Ascending aorta (tissue), 2 donors: ENCODE data around the gene NRGN. TPM values are rescaled to one million over a fixed set of nuclear protein-coding genes. Genes with fewer than 3 reads are reported as not detected.
A peak's percentile ranks its signal among the peaks of the same experiment; 100 is the strongest.

ENCODE experiments used
- DNase-seq, 2 donors: peaks; one replicate each; pipeline ENCODE4 v3.0.0-alpha.2; 2019; ENCODE audit warnings: low spot score in 2 of 2
- H3K27ac ChIP-seq, 2 donors: fragments of 200-600 bp; sonication (generic); one replicate each; pipeline ENCODE4 v1.5.1; 2016 to 2017; ENCODE audit warnings: mild to moderate bottlenecking in 1 of 2
- H3K27me3 ChIP-seq: fragments of 200-600 bp; sonication (generic); one replicate; pipeline ENCODE4 v1.5.1; 2017
- H3K36me3 ChIP-seq, 2 donors: fragments of 200-600 bp; sonication (generic); one replicate each; pipeline ENCODE4 v1.5.1; 2016
- H3K4me1 ChIP-seq, 2 donors: fragments of 200-600 bp; sonication (generic); one replicate each; pipeline ENCODE4 v1.5.1; 2016 to 2017; ENCODE audit warnings: mild to moderate bottlenecking in 1 of 2
- H3K4me3 ChIP-seq, 2 donors: fragments of 200-600 bp; sonication (generic); one replicate each; pipeline ENCODE4 v1.5.1; 2016 to 2017; ENCODE audit warnings: mild to moderate bottlenecking in 1 of 2
- H3K9me3 ChIP-seq, 2 donors: fragments of 200-600 bp; sonication (generic); one replicate each; pipeline ENCODE4 v1.5.1; 2016
- CTCF ChIP-seq, 3 experiments: fragments of 200-600 bp in 2 of 3; fragments of 450-650 bp in 1 of 3; sonication (generic) in 2 of 3; IDR thresholded peaks; one replicate each; pipeline ENCODE4 v1.5.1; 2016 to 2019; ENCODE audit warnings: antibody characterized with exemption in 3 of 3, mild to moderate bottlenecking in 1 of 3, moderate library complexity in 1 of 3
- intact Hi-C: fragments of 100-400 bp; cut with DNase I; formaldehyde crosslinking; loops from one replicate; pipeline ENCODE4 v1.15.1; 2023
- total RNA-seq: library from RNA; depleted of rRNA; stranded (reverse); fragments of >200 nt; gene quantifications from one replicate; pipeline ENCODE4 v1.1.0, GENCODE V29; 2016

Gene NRGN
- total RNA-seq, 1 donor from 2014 or later, result 5.3 TPM

- no peak for DNase-seq
- no peaks in the 10 kb centered on the region for H3K36me3 ChIP-seq
- TF ChIP-seq CTCF (IDR thresholded peaks at IDR 0.05), result no peak
- no peak overlapping the region for H3K4me3 ChIP-seq
- no peaks in the 10 kb centered on the region for H3K27me3 ChIP-seq
- H3K9me3 ChIP-seq, result no peaks in the 10 kb centered on the region
- H3K27ac ChIP-seq, result no peak overlapping the region
- peaks cover 0 to 8% of the 10 kb centered on the region in 2 donors for H3K4me1 ChIP-seq
- intact Hi-C loops, result loop anchor here (2.0 to 5.0 kb wide), 2 partner anchors 17 to 42 kb away; no protein-coding TSS in a partner anchor
These were observed 20.2 kb upstream of the NRGN start for GRCh38 chr11:124719534-124719933.

- H3K4me3 ChIP-seq, result no peak overlapping the region
- H3K27ac ChIP-seq, result no peak overlapping the region
- H3K36me3 ChIP-seq, result no peaks in the 10 kb centered on the region
- H3K9me3 ChIP-seq, result no peaks in the 10 kb centered on the region
- no peak for DNase-seq
- H3K4me1 ChIP-seq, result peaks cover 0 to 12% of the 10 kb centered on the region in 2 donors
- intact Hi-C loops, result no loop called here
- TF ChIP-seq CTCF (IDR thresholded peaks at IDR 0.05), result no peak
- no peaks in the 10 kb centered on the region for H3K27me3 ChIP-seq
These were observed 17.6 kb upstream of the NRGN start for GRCh38 chr11:124722176-124722575.

GRCh38 chr11:124724979-124725718 lies 14.6 kb upstream of the NRGN start:
- intact Hi-C loops, result no loop called here
- H3K27me3 ChIP-seq, result no peaks in the 10 kb centered on the region
- peak in 1 of 2 donors; percentile 75 for DNase-seq

GRCh38 chr11:124725719-124726105 lies 14.0 kb upstream of the NRGN start:
- H3K27ac ChIP-seq, result peak overlapping the region; percentile 29 to 50
- TF ChIP-seq CTCF (IDR thresholded peaks at IDR 0.05), result no peak
- peaks cover 0 to 4% of the 10 kb centered on the region in 2 donors for H3K4me1 ChIP-seq
- intact Hi-C loops, result no loop called here
- no peak overlapping the region for H3K4me3 ChIP-seq
- no peaks in the 10 kb centered on the region for H3K9me3 ChIP-seq
- H3K36me3 ChIP-seq, result no peaks in the 10 kb centered on the region
- DNase-seq, result no peak
- H3K27me3 ChIP-seq, result no peaks in the 10 kb centered on the region

More at GRCh38 chr11:124724979-124725718, 14.6 kb upstream of the NRGN start:
- TF ChIP-seq CTCF (IDR thresholded peaks at IDR 0.05), result no peak
- Histone ChIP-seq H3K36me3 (no peaks in the 10 kb centered on the region), H3K4me3 (no peak overlapping the region), H3K27ac (peak overlapping the region; percentile 42 to 50), H3K9me3 (no peaks in the 10 kb centered on the region), H3K4me1 (peaks cover 0 to 4% of the 10 kb centered on the region in 2 donors)

GRCh38 chr11:124727474-124727873 lies 12.3 kb upstream of the NRGN start:
- Histone ChIP-seq H3K27ac (no peak overlapping the region), H3K27me3 (no peaks in the 10 kb centered on the region), H3K36me3 (no peaks in the 10 kb centered on the region), H3K9me3 (no peaks in the 10 kb centered on the region), H3K4me1 (peaks cover 0 to 4% of the 10 kb centered on the region in 2 donors), H3K4me3 (no peak overlapping the region)
- no peak for DNase-seq
- intact Hi-C loops, result no loop called here
- TF ChIP-seq CTCF (IDR thresholded peaks at IDR 0.05), result no peak
